Erythroblast (primary cell): ENCODE measurements around the gene RIPK4.

Experiments
- GATA1 ChIP-seq: IDR thresholded peaks from 2 replicates; pipeline ENCODE4 v1.6.1; 2011; ENCODE audit warnings: low read depth, mild to moderate bottlenecking, control low read depth, low read length, moderate library complexity
- POLR2A ChIP-seq: IDR thresholded peaks from 2 replicates; pipeline ENCODE4 v1.6.1; 2011; ENCODE audit warnings: mild to moderate bottlenecking, low read length

GRCh38 chr21:41736423-41736822, 30.4 kb downstream of the RIPK4 start:
- TF ChIP-seq GATA1 = no peak
- no peak for TF ChIP-seq POLR2A
